Ascending aorta (tissue), 2 donors: ENCODE measurements around the gene SURF4. TPM values are rescaled to one million over a fixed set of nuclear protein-coding genes. Genes with fewer than 3 reads are reported as not detected.
"Not testable (repeated sequence)": the region's sequence is repeated elsewhere in the genome, so short reads cannot be mapped to it uniquely, and the experiment has no call there.

Experiments used
- DNase-seq, 2 donors: peaks; one replicate each; pipeline ENCODE4 v3.0.0-alpha.2; 2019; ENCODE audit warnings: low spot score in 2 of 2
- H3K27ac ChIP-seq, 2 donors: fragments of 200-600 bp; sonication (generic); one replicate each; pipeline ENCODE4 v1.5.1; 2016 to 2017; ENCODE audit warnings: mild to moderate bottlenecking in 1 of 2
- H3K27me3 ChIP-seq: fragments of 200-600 bp; sonication (generic); one replicate; pipeline ENCODE4 v1.5.1; 2017
- H3K36me3 ChIP-seq, 2 donors: fragments of 200-600 bp; sonication (generic); one replicate each; pipeline ENCODE4 v1.5.1; 2016
- H3K4me1 ChIP-seq, 2 donors: fragments of 200-600 bp; sonication (generic); one replicate each; pipeline ENCODE4 v1.5.1; 2016 to 2017; ENCODE audit warnings: mild to moderate bottlenecking in 1 of 2
- H3K4me3 ChIP-seq, 2 donors: fragments of 200-600 bp; sonication (generic); one replicate each; pipeline ENCODE4 v1.5.1; 2016 to 2017; ENCODE audit warnings: mild to moderate bottlenecking in 1 of 2
- H3K9me3 ChIP-seq, 2 donors: fragments of 200-600 bp; sonication (generic); one replicate each; pipeline ENCODE4 v1.5.1; 2016
- CTCF ChIP-seq, 3 experiments: fragments of 200-600 bp in 2 of 3; fragments of 450-650 bp in 1 of 3; sonication (generic) in 2 of 3; IDR thresholded peaks; one replicate each; pipeline ENCODE4 v1.5.1; 2016 to 2019; ENCODE audit warnings: antibody characterized with exemption in 3 of 3, mild to moderate bottlenecking in 1 of 3, moderate library complexity in 1 of 3
- intact Hi-C: fragments of 100-400 bp; cut with DNase I; formaldehyde crosslinking; loops from one replicate; pipeline ENCODE4 v1.15.1; 2023
- total RNA-seq: library from RNA; depleted of rRNA; stranded (reverse); fragments of >200 nt; gene quantifications from one replicate; pipeline ENCODE4 v1.1.0, GENCODE V29; 2016

The SURF4 gene
- total RNA-seq, 1 donor from 2014 or later: 161 TPM

GRCh38 chr9:133320421-133320881 is 55.4 kb downstream of the SURF4 start:
- intact Hi-C loops: no loop called here
- TF ChIP-seq CTCF (IDR thresholded peaks at IDR 0.05): no peak
- DNase-seq: peak in 1 of 2 donors; percentile 39

GRCh38 chr9:133317551-133317950 is 58.3 kb downstream of the SURF4 start:
- H3K4me1 ChIP-seq, H3K36me3 ChIP-seq, H3K27me3 ChIP-seq, intact Hi-C loops, H3K9me3 ChIP-seq, H3K4me3 ChIP-seq, H3K27ac ChIP-seq: not testable (repeated sequence)
- DNase-seq: peak in 1 of 2 donors; percentile 46

More at GRCh38 chr9:133320421-133320881, 55.4 kb downstream of the SURF4 start:
- H3K27me3 ChIP-seq: no peaks in the 10 kb centered on the region
- no peaks in the 10 kb centered on the region for H3K4me1 ChIP-seq
- H3K9me3 ChIP-seq: no peaks in the 10 kb centered on the region
- no peak overlapping the region for H3K4me3 ChIP-seq
- H3K36me3 ChIP-seq: no peaks in the 10 kb centered on the region
- H3K27ac ChIP-seq: no peak overlapping the region

DNA sequence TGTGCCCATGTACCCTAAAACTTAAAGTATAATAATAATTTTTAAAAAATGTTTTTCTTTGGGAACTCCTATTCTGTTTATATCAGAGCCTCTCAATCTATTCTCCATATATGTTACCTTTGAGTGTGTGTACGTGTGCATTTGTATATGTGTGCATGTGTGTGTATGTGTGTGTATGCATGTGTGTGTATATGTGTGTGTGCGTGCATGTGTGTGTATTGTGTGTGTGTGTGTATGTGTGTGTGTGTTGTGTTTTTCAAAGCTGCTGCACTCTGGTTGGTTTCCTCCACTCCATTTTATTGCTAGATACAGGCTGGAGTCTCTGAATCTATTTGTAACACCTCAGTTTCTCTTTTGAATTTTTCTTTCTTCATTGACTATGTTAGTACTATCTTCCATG is 59.9 kb downstream of the SURF4 start:
- H3K27me3 ChIP-seq: no peaks in the 10 kb centered on the region
- no peak overlapping the region for H3K27ac ChIP-seq
- TF ChIP-seq CTCF (IDR thresholded peaks at IDR 0.05): no peak
- no peaks in the 10 kb centered on the region for H3K9me3 ChIP-seq
- intact Hi-C loops: no loop called here
- no peaks in the 10 kb centered on the region for H3K4me1 ChIP-seq
- H3K4me3 ChIP-seq: no peak overlapping the region
- no peaks in the 10 kb centered on the region for H3K36me3 ChIP-seq
- no peak for DNase-seq

Other genes with a start within 250 kb of the SURF4 start
- 13.4 TPM for gene GBGT1, start 212.1 kb downstream of the SURF4 start, total RNA-seq
- not detected for gene OBP2B, start 166.8 kb downstream of the SURF4 start, total RNA-seq
- gene ABO, start 100.9 kb downstream of the SURF4 start, total RNA-seq: 4.8 TPM
- gene SURF6, start 39.9 kb downstream of the SURF4 start, total RNA-seq: 5.3 TPM
- 52.2 TPM for gene MED22, start 27.9 kb downstream of the SURF4 start, total RNA-seq
- gene RPL7A, start 27.8 kb downstream of the SURF4 start, total RNA-seq: 1,203 TPM
- 19.9 TPM for gene SURF1, start 19.6 kb downstream of the SURF4 start, total RNA-seq
- gene SURF2, start 19.5 kb downstream of the SURF4 start, total RNA-seq: 4.4 TPM
- not detected for gene STKLD1, start 306 bp upstream of the SURF4 start, total RNA-seq
- gene REXO4, start 42.0 kb upstream of the SURF4 start, total RNA-seq: 29.4 TPM
- 3.5 TPM for gene ADAMTS13, start 46.3 kb upstream of the SURF4 start, total RNA-seq
- 24.8 TPM for gene CACFD1, start 83.9 kb upstream of the SURF4 start, total RNA-seq
- 8.7 TPM for gene SLC2A6, start 103.0 kb upstream of the SURF4 start, total RNA-seq
- gene MYMK, start 148.9 kb upstream of the SURF4 start, total RNA-seq: not detected
- gene ADAMTSL2, start 158.6 kb upstream of the SURF4 start, total RNA-seq: 3.4 TPM
- not detected for gene FAM163B, start 233.3 kb upstream of the SURF4 start, total RNA-seq